HG03457 (cell line): Measurements from ENCODE around the gene TNNC1.

ENCODE experiments used
- ATAC-seq: cut with Tn5 transposase; IDR thresholded peaks from one replicate; pipeline ENCODE4 v1.9.1; 2021; ENCODE audit warnings: moderate number of reproducible peaks; ENCODE audit not compliant: unreplicated experiment

TNNC1 gene

DNA sequence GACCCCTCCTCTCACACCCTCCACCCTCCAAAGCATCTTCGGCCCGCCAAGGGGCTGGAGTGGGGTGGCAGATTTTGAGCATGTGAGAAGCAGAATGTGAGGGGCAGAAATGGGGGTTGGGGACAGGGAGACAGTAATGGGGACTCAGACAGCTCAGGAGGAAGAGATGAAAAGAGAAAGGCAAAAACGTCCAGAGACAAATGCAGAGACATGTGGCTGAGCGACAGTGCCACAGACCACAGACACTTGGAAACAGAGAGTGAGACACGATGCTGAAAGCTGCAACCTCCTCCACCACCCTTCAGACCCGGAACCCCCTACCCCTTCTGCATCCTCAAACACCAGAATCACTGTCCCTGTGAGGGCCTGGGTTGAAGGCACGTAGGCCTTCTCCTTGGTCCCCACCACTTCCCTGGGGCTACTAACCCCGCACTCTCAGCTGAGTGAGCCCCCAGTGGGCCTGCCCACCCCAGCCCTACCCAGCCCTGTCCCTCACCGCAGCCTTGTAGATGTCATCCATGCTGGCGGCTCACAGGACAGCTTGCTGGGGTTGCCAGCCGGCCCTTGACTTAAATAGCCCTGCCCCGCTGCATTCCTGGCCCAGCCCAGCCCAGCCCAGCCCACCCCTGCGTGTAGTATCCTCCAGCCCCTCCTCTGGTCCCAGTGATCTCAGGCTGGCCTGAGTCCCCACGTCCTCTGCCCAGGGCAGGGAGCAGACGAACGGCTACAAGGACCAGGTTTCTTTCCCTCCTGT is at the start of gene TNNC1:
TNNC1 (minus strand) TSS at position 546 of the 754 bp plus-strand sequence; CDS start at position 520, 26 bp downstream.
- ATAC-seq: no peak

DNA sequence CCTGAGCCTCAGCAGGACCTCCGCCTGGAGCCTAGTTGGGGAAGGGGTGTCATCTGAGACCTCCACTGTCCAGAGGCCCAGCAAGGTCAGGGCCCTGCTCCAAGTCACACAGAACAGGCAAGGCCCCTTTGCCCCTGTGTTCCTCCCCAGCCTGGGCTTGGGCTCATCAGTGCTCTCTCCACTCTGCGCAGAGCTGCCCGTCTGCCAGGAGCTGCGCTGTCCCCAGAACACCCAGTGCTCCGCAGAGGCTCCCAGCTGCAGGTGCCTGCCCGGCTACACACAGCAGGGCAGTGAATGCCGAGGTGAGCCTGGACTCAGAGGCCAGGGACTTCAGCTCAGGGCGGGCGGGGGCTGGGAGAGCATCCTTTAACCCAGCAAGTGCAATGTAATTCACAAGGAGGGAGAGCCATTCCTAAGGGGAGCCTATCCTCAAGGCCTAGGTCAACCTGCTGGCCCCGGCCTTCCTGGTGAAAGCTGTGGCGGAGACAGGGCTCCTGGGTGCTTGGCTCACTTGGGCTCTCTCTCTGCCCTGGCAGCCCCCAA is 49.0 kb upstream of the TNNC1 start:
- ATAC-seq: no peak

DNA sequence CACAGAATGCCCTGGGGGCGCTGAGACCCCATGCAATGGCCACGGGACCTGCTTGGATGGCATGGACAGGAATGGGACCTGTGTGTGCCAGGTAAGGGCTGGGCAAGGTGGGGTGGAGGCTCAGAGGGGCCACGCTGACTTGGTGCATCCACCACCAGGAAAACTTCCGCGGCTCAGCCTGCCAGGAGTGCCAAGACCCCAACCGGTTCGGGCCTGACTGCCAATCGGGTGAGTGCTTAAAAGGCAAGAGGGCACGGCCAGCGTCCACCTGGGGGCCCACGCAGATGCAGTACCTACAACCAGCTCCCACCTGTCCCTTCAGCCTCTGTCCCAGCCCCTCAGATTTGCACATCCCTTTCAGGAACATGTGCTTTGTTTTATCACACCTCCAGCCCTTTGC is 48.2 kb upstream of the TNNC1 start:
- ATAC-seq: no peak

DNA sequence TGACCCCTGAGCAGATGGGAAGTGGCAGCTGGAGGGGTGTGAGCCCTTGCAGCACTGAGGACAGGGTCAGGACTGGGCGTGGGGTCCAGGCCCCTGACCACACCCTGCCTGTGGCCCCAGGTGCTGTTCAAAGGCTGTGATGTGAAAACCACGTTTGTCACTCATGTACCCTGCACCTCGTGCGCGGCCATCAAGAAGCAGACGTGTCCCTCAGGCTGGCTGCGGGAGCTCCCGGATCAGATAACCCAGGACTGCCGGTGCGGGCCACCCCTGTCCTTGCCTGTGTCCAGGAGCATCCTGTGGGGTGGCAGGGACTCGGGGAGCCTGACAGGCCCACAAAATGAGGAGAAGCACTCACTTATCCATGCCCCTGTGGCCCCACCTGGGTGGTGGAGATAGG is 47.2 kb upstream of the TNNC1 start:
- ATAC-seq: no peak

DNA sequence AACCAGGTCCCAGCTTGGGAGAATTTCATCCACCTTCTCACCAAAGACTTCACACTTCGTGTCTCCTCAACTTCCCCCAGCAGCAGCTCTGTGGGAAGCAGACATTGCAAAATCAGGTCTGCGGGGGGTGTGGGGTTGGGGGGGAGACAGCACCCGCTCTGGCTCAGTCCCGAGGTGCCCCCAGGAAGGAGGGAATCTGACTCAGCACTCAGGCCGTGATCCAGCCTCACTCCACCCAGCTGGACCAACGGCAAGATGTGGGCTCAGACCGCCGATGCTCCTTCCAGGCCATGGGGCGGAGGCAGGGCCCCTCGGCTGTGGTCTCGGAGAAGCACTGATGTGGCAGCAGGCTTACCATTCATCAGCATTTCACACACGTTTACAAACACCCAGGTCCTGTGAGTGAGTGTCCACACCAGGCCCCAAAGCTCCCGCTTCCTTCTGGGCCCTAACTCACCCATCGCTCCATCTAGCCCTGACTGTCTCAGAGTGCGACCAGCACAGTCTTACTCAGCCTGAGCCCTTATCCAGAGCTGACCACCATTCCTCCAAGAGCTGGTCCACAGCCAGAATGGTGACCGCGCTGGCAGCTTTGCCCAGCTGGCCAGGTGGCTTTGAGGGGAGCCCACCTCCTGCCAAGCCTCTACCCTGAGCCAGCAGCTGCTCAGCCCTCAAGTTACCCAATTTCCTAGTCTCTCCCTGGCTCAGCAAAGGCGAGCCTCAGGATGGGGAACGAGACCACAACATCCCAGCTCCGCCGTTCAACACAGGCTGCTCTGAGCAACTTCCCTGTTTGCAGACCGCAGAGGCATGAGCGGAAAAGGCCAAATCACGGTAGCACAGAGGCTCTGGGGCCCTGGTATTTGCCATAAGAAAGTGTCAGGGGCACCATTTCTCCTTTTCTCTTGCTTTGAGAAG is 44.6 kb upstream of the TNNC1 start:
- no peak for ATAC-seq

DNA sequence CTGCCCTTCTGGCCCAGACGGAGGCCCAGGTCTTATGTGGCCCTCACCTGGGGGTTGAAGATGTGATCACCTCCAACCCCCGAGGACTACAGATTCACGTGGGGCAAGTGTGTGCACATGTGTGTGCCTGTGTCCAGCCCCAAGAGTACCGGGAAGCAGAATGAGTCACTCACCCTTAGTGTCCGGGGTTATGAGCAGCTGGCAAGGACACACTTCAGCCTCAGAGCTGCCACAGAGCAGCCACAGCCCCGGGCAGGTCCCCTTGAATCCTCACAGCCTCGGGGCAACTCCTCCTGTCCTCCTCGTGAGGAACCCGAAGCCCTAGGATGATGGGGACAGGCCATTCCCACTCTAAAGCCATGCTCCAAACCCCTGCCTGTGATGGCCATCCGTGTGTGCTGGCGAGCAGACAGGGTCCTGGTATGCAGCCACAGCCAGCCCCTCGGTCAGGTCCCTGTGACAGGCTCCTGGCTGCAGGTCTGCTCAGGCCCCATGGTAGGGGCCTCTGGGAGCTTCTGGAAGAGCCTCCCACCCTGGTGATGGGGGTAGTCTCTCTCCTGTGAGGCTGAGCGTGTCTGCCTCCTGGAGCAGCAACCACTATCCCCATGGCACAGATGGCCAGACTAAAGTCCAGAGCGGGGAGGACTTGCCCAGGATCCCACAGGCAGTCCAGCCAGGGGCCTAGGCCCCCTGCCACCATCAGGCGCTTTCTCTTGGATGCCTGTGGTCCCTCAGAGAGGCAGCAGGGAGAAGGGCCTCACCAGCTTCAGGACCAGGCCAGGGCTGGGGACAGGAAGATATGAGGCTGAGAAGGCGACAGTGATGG is 42.1 kb upstream of the TNNC1 start:
- no peak for ATAC-seq

DNA sequence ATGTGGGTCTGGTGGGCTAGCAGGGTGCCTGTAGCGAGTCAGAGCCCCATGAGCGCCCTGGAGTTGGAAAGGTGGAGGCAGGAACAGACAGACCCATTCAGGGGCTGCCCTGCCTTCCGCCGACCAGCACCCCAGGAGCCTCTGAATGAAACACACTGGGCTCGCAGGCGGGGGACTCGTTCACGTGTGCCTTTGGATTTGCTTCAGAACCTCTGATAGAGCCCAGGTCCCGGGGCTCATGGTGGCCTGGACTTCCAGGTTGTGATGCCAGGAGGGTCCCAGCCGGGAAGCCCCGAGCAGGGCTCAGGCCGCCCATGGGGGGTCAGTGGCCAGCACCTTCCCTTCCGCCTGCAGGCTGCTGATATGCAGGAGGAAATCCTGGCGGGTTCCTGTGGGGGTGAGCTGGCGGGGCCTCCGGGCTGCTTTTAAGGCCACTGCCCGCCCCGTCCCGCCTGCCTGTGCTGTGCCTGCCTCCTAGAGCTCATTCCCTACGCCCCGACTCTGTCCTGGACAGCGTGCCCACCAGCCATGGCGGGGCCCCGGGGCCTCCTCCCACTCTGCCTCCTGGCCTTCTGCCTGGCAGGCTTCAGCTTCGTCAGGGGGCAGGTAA is 41.1 kb upstream of the TNNC1 start, which contains the start of gene STAB1:
STAB1 (plus strand) TSS at position 453 of the 610 bp plus-strand sequence; CDS start at position 529, 76 bp downstream.
- no peak for ATAC-seq

DNA sequence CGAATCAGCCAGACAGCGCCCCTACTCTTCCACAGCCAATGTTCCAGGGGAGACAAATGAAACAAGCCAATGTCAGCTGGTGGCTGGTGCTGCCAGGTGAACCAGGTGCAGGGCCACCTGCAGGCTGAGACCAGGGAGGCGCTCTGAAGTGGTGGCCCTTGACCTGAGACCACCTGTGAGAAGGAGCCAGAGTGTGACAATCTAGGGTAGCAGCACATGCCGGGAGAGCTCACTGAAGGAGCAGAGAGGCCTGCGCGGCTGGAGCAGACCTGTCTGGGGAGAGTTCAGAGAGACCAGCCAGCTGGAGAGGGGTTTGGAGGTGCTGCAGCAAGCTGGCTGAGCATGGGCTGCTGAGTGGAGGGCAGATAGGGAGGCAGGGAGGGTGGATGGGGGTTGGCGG is 40.6 kb upstream of the TNNC1 start:
- no peak for ATAC-seq

DNA sequence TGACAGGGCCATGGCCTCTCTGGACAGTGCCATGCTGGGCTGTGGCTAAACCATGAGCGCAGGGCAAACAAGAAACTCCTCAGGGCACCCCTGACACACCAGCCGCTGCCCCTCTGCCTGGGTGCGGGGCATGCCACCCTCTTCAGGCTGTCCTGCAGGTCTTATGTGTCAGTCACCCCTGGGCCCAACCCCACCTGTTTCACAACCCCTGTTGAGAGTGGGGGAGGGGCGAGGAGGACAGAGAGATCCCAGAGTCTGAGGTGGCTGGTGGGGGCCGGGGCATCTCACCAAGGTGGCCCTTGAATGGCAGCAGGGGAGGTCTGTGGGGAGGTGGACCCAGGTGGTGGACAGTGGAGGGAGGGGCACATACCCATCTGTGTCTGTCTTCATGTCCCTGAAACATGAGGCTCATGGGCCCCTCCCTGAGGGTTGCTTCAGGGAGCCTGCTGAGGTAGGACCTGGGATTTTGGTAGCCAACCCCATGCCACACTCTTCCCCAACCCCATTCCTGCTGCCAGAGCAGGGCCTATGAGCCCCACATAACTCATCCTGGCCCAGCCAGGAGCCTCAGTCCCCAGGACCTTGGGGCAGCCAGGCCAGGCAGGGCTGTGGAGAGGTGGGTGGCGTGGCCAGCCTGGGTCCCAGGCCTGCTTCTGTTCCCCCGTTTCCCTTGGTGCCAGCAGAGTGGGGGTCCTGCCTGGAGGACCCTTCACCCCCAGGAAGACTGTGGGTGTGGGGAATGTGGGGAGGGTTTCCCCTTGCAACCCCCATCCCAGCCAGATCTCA is 39.6 kb upstream of the TNNC1 start:
- ATAC-seq: no peak

DNA sequence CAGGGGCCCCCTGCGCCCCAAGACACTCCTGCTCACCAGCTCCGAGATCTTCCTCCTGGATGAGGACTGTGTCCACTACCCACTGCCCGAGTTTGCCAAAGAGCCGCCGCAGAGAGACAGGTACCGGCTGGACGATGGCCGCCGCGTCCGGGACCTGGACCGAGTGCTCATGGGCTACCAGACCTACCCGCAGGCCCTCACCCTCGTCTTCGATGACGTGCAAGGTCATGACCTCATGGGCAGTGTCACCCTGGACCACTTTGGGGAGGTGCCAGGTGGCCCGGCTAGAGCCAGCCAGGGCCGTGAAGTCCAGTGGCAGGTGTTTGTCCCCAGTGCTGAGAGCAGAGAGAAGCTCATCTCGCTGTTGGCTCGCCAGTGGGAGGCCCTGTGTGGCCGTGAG is 38.2 kb upstream of the TNNC1 start:
- no peak for ATAC-seq

DNA sequence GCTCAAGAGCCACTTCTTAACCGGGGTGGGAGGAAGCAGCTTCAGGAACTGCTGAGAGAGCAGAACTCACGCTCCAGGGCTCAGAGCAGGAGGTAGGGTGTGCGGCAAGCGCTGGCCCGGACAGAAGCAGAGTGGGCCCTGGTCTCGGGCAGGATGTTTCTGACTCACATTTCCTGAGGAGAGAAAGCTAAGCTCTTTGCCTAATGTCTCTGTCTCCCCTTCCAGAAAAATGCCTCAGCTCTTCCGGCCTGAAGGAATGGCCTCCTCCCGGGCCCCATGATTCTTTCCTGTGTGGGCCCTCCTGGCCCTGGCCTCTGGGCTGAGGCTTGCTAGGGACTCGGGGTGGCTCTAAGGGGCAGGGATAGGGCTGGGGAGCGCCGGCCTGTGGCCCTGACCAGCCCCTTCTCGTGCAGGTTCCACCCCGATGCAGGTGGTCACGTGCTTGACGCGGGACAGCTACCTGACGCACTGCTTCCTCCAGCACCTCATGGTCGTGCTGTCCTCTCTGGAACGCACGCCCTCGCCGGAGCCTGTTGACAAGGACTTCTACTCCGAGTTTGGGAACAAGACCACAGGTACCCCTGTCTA is 37.2 kb upstream of the TNNC1 start:
- no peak for ATAC-seq

DNA sequence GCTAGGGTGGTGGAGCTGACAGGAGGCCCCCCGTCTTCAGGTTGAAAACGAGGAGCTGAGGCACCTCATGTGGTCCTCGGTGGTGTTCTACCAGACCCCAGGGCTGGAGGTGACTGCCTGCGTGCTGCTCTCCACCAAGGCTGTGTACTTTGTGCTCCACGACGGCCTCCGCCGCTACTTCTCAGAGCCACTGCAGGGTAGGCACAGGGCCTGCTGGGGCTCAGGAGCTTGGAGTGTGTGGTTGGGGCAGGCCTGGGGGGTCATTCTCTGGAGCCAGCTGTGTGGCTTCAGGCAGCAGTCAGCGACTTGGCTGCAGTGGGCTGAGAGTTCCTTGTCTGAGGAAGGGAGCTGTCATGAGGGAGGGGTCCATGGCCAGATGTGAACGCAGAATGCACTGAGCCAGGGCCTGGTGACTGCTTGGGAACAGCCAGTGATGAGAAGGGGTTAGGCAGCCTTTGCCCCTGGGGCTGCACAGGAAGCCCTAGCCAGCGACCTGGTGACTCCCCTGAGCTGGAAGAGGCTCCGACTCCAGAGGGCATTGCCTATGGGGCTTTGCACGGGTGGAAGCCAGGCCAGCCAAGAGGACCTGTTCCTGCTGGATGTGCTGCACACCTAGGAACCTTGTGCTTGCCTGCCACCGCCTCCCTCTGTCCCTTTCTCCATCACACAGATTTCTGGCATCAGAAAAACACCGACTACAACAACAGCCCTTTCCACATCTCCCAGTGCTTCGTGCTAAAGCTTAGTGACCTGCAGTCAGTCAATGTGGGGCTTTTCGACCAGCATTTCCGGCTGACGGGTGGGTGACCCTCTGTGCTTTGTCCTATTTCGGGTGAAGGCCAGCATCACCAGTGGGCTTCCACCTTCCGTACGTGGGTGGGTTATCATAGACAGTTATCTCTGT is 36.4 kb upstream of the TNNC1 start:
- ATAC-seq: no peak

DNA sequence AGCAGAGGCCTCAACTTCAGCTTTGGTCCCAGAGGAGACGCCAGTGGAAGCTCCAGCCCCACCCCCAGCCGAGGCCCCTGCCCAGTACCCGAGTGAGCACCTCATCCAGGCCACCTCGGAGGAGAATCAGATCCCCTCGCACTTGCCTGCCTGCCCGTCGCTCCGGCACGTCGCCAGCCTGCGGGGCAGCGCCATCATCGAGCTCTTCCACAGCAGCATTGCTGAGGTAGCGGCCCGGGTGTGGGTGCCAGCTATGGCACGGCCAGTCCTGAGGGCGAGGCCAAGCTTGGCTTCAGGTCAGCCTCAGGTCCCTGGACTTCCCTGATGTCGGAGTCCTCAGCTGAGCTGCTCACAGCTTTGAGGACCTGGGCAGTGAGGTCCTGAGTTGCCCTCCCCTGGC is 35.6 kb upstream of the TNNC1 start:
- ATAC-seq: no peak

DNA sequence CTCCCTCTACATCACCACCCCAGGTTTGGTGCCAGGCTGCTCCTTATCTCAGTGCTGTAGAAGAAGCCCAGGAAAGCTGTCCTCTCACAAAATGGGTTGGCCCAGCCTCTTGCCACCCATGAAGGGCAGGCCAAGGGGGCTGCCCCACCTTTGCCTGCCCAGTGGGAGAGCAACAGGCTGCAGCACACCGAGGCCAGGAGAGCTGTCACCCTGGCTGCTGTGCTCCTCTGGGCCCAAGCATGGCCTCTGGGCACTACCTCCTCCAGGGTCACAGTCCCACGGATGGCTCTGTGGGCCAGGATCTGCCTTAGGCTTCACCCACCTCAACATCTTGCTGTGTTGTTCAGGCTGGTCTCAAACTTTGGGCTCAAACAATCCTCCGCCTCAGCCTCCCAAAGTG is 34.9 kb upstream of the TNNC1 start:
- no peak for ATAC-seq

DNA sequence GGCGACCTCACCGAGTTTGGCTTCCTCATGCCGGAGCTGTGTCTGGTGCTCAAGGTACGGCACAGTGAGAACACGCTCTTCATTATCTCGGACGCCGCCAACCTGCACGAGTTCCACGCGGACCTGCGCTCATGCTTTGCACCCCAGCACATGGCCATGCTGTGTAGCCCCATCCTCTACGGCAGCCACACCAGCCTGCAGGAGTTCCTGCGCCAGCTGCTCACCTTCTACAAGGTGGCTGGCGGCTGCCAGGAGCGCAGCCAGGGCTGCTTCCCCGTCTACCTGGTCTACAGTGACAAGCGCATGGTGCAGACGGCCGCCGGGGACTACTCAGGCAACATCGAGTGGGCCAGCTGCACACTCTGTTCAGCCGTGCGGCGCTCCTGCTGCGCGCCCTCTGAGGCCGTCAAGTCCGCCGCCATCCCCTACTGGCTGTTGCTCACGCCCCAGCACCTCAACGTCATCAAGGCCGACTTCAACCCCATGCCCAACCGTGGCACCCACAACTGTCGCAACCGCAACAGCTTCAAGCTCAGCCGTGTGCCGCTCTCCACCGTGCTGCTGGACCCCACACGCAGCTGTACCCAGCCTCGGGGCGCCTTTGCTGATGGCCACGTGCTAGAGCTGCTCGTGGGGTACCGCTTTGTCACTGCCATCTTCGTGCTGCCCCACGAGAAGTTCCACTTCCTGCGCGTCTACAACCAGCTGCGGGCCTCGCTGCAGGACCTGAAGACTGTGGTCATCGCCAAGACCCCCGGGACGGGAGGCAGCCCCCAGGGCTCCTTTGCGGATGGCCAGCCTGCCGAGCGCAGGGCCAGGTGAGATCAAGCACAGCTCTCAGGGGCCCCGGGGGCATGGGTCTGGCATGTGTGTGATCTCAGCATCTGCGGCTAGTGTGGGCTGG is 34.2 kb upstream of the TNNC1 start:
- ATAC-seq: no peak

DNA sequence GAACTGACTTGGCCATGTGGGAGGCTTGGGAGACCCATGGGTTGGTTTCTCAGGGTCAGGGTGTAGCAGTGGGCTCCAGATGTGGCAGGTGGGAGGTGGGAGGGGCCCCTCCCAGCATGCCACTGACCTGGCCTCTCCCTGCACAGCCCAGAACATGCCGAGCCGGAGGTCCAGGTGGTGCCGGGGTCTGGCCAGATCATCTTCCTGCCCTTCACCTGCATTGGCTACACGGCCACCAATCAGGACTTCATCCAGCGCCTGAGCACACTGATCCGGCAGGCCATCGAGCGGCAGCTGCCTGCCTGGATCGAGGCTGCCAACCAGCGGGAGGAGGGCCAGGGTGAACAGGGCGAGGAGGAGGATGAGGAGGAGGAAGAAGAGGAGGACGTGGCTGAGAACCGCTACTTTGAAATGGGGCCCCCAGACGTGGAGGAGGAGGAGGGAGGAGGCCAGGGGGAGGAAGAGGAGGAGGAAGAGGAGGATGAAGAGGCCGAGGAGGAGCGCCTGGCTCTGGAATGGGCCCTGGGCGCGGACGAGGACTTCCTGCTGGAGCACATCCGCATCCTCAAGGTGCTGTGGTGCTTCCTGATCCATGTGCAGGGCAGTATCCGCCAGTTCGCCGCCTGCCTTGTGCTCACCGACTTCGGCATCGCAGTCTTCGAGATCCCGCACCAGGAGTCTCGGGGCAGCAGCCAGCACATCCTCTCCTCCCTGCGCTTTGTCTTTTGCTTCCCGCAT is 33.4 kb upstream of the TNNC1 start:
- ATAC-seq: no peak
